Smooth muscle cell of bladder (primary cell): ENCODE results near the gene OR10Z1. TPM values are rescaled to one million over a fixed set of nuclear protein-coding genes. Genes with fewer than 3 reads are reported as not detected.

Source experiments
- total RNA-seq: library from RNA; depleted of rRNA; stranded (reverse); fragments of >200 nt; gene quantifications from 2 replicates; pipeline ENCODE4 v1.2.3, GENCODE V29; 2014

Gene OR10Z1, protein sequence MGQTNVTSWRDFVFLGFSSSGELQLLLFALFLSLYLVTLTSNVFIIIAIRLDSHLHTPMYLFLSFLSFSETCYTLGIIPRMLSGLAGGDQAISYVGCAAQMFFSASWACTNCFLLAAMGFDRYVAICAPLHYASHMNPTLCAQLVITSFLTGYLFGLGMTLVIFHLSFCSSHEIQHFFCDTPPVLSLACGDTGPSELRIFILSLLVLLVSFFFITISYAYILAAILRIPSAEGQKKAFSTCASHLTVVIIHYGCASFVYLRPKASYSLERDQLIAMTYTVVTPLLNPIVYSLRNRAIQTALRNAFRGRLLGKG
- not detected in 2 replicates for total RNA-seq

GRCh38 chr1:158604968-158605367, at the start of gene OR10Z1:
OR10Z1 (plus strand) TSS chr1:158605268; CDS start chr1:158606439, 1,171 bp downstream.

GRCh38 chr1:158570480-158570879, 34.6 kb upstream of the OR10Z1 start, which contains the start of gene OR6P1:
OR6P1 (minus strand) TSS chr1:158570580; CDS start chr1:158563604, 6,976 bp downstream.

DNA sequence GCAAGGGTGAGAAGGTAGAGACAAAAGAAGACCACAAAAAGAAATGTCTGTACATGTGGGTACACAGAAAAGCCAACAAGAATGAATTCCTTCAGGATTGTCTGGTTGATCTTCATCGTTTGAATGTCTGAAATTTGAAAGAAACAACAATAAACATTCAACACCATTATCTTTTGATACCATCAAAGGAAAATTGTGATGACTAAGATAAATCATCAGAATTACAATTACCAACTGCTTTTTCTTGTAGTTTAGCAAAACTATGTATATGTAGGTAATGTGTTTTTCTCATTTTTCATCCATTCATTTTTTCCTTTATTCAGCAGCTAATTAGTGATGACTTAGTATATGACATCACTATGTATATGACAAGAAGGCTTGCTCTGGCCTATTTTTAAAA, 25.3 kb upstream of the OR10Z1 start, which contains the start of gene OR10X1:
Gene OR10X1, minus strand, starts transcription at position 167 of the 400 bp plus-strand sequence. Its CDS starts 0 bp downstream, at position 167.

Other genes with a start within 250 kb of the OR10Z1 start
- not detected in 2 replicates for gene OR10T2, start 205.8 kb upstream of the OR10Z1 start, total RNA-seq
- gene OR10K2, start 179.0 kb upstream of the OR10Z1 start, total RNA-seq = not detected in 2 replicates
- not detected in 2 replicates for gene OR10K1, start 143.4 kb upstream of the OR10Z1 start, total RNA-seq
- gene OR10R2, start 133.0 kb upstream of the OR10Z1 start, total RNA-seq = not detected in 2 replicates
- not detected in 2 replicates for gene OR6Y1, start 50.9 kb upstream of the OR10Z1 start, total RNA-seq
- gene OR6P1, start 34.7 kb upstream of the OR10Z1 start, total RNA-seq = not detected in 2 replicates
- not detected in 2 replicates for gene OR10X1, start 25.4 kb upstream of the OR10Z1 start, total RNA-seq
- 0.14 and 0.18 TPM in 2 replicates for gene SPTA1, start 81.4 kb downstream of the OR10Z1 start, total RNA-seq
- gene OR6K2, start 95.4 kb downstream of the OR10Z1 start, total RNA-seq = not detected in 2 replicates
- not detected in 2 replicates for gene OR6K3, start 115.5 kb downstream of the OR10Z1 start, total RNA-seq
- not detected in 2 replicates for gene OR6K6, start 149.5 kb downstream of the OR10Z1 start, total RNA-seq
- gene OR6N1, start 166.9 kb downstream of the OR10Z1 start, total RNA-seq = not detected in 2 replicates
- gene OR6N2, start 175.9 kb downstream of the OR10Z1 start, total RNA-seq = not detected in 2 replicates
- not detected in 2 replicates for gene MNDA, start 226.1 kb downstream of the OR10Z1 start, total RNA-seq